Neuronal stem cell (in vitro differentiated cells): ENCODE measurements around the gene ZNF470.

ENCODE experiments used
- DNase-seq: peaks from one replicate; pipeline ENCODE4 v3.0.0-alpha.2; 2013; ENCODE audit warnings: low spot score
- H2AFZ ChIP-seq: one replicate; pipeline ENCODE4 v1.6.1; 2013; ENCODE audit warnings: mild to moderate bottlenecking, low read length, inconsistent platforms
- H2AK5ac ChIP-seq: 2 replicates; pipeline ENCODE4 v1.6.1; 2013; ENCODE audit warnings: low read depth, mild to moderate bottlenecking, inconsistent platforms, low read length, moderate library complexity, mixed read lengths
- H2BK120ac ChIP-seq: 2 replicates; pipeline ENCODE4 v1.6.1; 2013; ENCODE audit warnings: low read depth, mild to moderate bottlenecking, inconsistent platforms, low read length, moderate library complexity, mixed read lengths
- H2BK12ac ChIP-seq: one replicate; pipeline ENCODE4 v1.6.1; 2013; ENCODE audit warnings: low read length, inconsistent platforms
- H2BK15ac ChIP-seq: 2 replicates; pipeline ENCODE4 v1.6.1; 2013; ENCODE audit warnings: mild to moderate bottlenecking, low read length, inconsistent platforms, mixed read lengths
- H2BK5ac ChIP-seq: one replicate; pipeline ENCODE4 v1.6.1; 2013; ENCODE audit warnings: inconsistent platforms, mild to moderate bottlenecking, low read length, moderate library complexity
- H3K14ac ChIP-seq: one replicate; pipeline ENCODE4 v1.6.1; 2013; ENCODE audit warnings: low read length, inconsistent platforms
- H3K18ac ChIP-seq: 2 replicates; pipeline ENCODE4 v1.6.1; 2013; ENCODE audit warnings: low read length, inconsistent platforms
- H3K23ac ChIP-seq: 2 replicates; pipeline ENCODE4 v1.6.1; 2013; ENCODE audit warnings: low read depth, mild to moderate bottlenecking, mixed read lengths, low read length, inconsistent platforms; ENCODE audit not compliant: poor library complexity
- H3K27ac ChIP-seq: replicated peaks from 3 replicates; pipeline ENCODE4 v1.5.1; 2013; ENCODE audit warnings: low read length, inconsistent platforms
- H3K27me3 ChIP-seq, 3 experiments: 2 replicates each; pipeline ENCODE4 v1.6.1; 2013; ENCODE audit warnings: low read length in 3 of 3, mild to moderate bottlenecking in 2 of 3, inconsistent platforms in 1 of 3, low read depth in 1 of 3, mixed read lengths in 1 of 3, moderate library complexity in 1 of 3; ENCODE audit not compliant: control insufficient read depth in 3 of 3, insufficient read depth in 3 of 3
- H3K36me3 ChIP-seq, 2 donors: replicated peaks in 1 of 2; 2 replicates each; pipeline ENCODE4 v1.6.1; 2013; ENCODE audit warnings: low read length in 2 of 2; ENCODE audit not compliant: control insufficient read depth in 2 of 2, insufficient read depth in 2 of 2
- H3K4ac ChIP-seq: 2 replicates; pipeline ENCODE4 v1.6.1; 2013; ENCODE audit warnings: inconsistent platforms, mild to moderate bottlenecking, low read length, moderate library complexity
- H3K4me1 ChIP-seq, 2 donors: 1 replicate in 1 of 2; 2 replicates in 1 of 2; pipeline ENCODE4 v1.6.1; 2013; ENCODE audit warnings: low read length in 2 of 2, low read depth in 1 of 2; ENCODE audit not compliant: control insufficient read depth in 2 of 2, insufficient read depth in 1 of 2
- H3K4me2 ChIP-seq: one replicate; pipeline ENCODE4 v1.6.1; 2013; ENCODE audit warnings: mild to moderate bottlenecking, low read length, inconsistent platforms; ENCODE audit not compliant: insufficient read depth, poor library complexity, severe bottlenecking
- H3K4me3 ChIP-seq, 2 donors: 2 replicates each; pipeline ENCODE4 v1.5.1; 2013; ENCODE audit warnings: low read length in 2 of 2, mild to moderate bottlenecking in 2 of 2, inconsistent platforms in 1 of 2, moderate library complexity in 1 of 2
- H3K79me1 ChIP-seq: one replicate; pipeline ENCODE4 v1.6.1; 2013; ENCODE audit warnings: low read depth, mild to moderate bottlenecking, inconsistent platforms, low read length, moderate library complexity
- H3K9ac ChIP-seq: one replicate; pipeline ENCODE4 v1.6.1; 2013; ENCODE audit warnings: mild to moderate bottlenecking, low read depth, low read length, inconsistent platforms; ENCODE audit not compliant: poor library complexity
- H3K9me3 ChIP-seq, 2 donors: replicated peaks in 1 of 2; 2 replicates each; pipeline versions ENCODE3 to v1.6.1; 2013; ENCODE audit warnings: low read length in 2 of 2, mild to moderate bottlenecking in 2 of 2, inconsistent platforms in 1 of 2, low read depth in 1 of 2, mixed read lengths in 1 of 2, moderate library complexity in 1 of 2; ENCODE audit not compliant: control insufficient read depth in 2 of 2, insufficient read depth in 1 of 2
- H4K8ac ChIP-seq: one replicate; pipeline ENCODE4 v1.6.1; 2013; ENCODE audit warnings: low read depth, mild to moderate bottlenecking, inconsistent platforms, low read length, moderate library complexity
- H4K91ac ChIP-seq: one replicate; pipeline ENCODE4 v1.6.1; 2013; ENCODE audit warnings: low read length, low read depth, mild to moderate bottlenecking, inconsistent platforms; ENCODE audit not compliant: poor library complexity
- WGBS, 2 donors: extraction: QIAGEN DNeasy Blood & Tissue Kit; methylation state at CpG; one replicate each; pipeline ENCODE4 v1.1.7; 2013; ENCODE audit warnings: missing lambda C conversion rate in 2 of 2, mixed read lengths in 1 of 2; ENCODE audit not compliant: insufficient read length in 2 of 2, insufficient replicate concordance in 1 of 2; ENCODE audit errors: extremely low coverage in 2 of 2; 5-methylcytosine and 5-hydroxymethylcytosine counted together

ZNF470 gene

DNA sequence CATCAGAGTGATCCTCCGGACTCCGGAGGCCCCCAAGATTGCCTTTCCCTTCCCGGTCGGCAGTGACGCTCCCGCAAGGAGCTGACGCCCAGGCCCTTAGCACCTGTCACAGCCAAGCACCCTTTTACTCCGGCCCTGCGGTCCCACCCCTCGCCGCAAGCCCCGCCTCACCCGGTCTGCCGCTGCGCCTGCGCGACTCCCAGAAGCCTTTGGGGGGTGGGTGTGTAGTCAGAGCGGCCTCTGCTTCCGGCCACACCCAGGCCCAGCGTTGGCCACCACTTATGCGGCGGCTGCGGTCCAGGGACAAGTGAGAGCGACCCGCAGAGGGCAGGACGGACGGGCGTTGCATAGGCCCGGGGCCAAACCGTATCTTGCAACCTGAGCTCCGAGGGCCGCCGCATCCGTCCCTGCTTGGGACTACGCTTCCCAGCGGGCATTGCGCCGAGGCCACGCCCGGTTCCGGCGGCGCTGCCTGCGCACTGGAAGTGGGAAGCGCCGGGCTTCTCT is 29.0 kb upstream of the ZNF470 start:
- Histone ChIP-seq H2BK5ac (peak overlapping the region; percentile 56), H3K14ac (no peak overlapping the region), H3K27me3 (no peaks in the 10 kb centered on the region), H3K4me2 (peak overlapping the region; percentile 59), H3K4me1 (peaks cover 0 to 5% of the 10 kb centered on the region in 2 donors), H4K91ac (no peak overlapping the region), H3K36me3 (peaks cover 8 to 30% of the 10 kb centered on the region in 2 donors), H3K4ac (no peak overlapping the region), H3K18ac (peak overlapping the region; percentile 97), H3K27ac (peak overlapping the region; percentile 90), H3K23ac (peak overlapping the region; percentile 21), H2BK15ac (no peak overlapping the region), H2BK12ac (no peak overlapping the region), H2BK120ac (peak overlapping the region; percentile 93), H3K79me1 (no peaks in the 10 kb centered on the region), H4K8ac (peak overlapping the region; percentile 70), H2AK5ac (no peak overlapping the region), H3K9ac (peak overlapping the region; percentile 87), H3K4me3 (peak overlapping the region; percentile 90 to 92), H3K9me3 (peaks cover 27 to 72% of the 10 kb centered on the region in 2 donors), H2AFZ (peak overlapping the region; percentile 100)
- no CpG with 5 or more reads among the region's 46 CpGs for WGBS, 2 donors
- DNase-seq: peak; percentile 87

DNA sequence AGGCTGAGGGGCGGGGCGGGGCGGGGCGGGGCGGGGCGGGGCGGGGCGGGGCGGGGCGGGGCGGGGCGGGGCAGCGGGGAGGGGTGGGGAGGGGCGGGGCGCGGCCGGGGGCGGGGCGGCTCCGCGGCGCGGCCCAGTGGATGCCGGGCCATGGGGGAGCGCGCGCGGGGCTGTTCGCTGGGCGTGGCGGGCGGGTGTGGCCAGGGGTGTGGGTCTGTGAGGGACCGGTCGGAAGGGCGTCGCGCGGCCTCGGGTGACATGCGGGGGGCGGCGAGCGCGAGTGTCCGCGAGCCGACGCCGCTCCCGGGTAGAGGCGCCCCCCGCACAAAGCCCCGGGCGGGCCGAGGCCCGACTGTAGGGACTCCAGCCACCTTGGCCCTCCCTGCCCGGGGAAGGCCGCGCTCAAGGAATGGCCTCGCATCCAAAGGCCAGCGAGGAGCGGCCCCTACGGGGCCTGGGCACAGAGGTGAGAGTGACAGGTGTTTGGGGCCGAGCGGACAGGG is 28.5 kb upstream of the ZNF470 start, which contains the start of gene ZFP28:
Gene ZFP28, plus strand, starts transcription at position 188 of the 503 bp plus-strand sequence. Its CDS starts 71 bp downstream, at position 259.
- no peaks in the 10 kb centered on the region for H3K79me1 ChIP-seq
- WGBS, 2 donors: no CpG with 5 or more reads among the region's 65 CpGs
- H3K4me1 ChIP-seq: peaks cover 0 to 5% of the 10 kb centered on the region in 2 donors
- peak within 1 kb of the TSS; percentile 90 for H3K27ac ChIP-seq
- H3K4me2 ChIP-seq: peak within 1 kb of the TSS; percentile 77
- peak within 1 kb of the TSS; percentile 97 for H3K18ac ChIP-seq
- no peaks in the 10 kb centered on the region for H3K27me3 ChIP-seq
- no peak within 1 kb of the TSS for H4K91ac ChIP-seq
- peaks cover 8 to 35% of the 10 kb centered on the region in 2 donors for H3K36me3 ChIP-seq
- H3K4ac ChIP-seq: no peak within 1 kb of the TSS
- no peak within 1 kb of the TSS for H2AK5ac ChIP-seq
- DNase-seq: no peak
- no peak within 1 kb of the TSS for H2BK15ac ChIP-seq
- peak within 1 kb of the TSS; percentile 25 for H3K14ac ChIP-seq
- H3K9ac ChIP-seq: peak within 1 kb of the TSS; percentile 87
- H3K9me3 ChIP-seq: peaks cover 22 to 72% of the 10 kb centered on the region in 2 donors
- peak within 1 kb of the TSS; percentile 56 for H2BK5ac ChIP-seq
- H2BK120ac ChIP-seq: peak within 1 kb of the TSS; percentile 93
- peak within 1 kb of the TSS; percentile 21 for H3K23ac ChIP-seq
- peak within 1 kb of the TSS; percentile 90 to 92 for H3K4me3 ChIP-seq
- H2BK12ac ChIP-seq: no peak within 1 kb of the TSS
- H4K8ac ChIP-seq: peak within 1 kb of the TSS; percentile 70
- peak within 1 kb of the TSS; percentile 100 for H2AFZ ChIP-seq

DNA sequence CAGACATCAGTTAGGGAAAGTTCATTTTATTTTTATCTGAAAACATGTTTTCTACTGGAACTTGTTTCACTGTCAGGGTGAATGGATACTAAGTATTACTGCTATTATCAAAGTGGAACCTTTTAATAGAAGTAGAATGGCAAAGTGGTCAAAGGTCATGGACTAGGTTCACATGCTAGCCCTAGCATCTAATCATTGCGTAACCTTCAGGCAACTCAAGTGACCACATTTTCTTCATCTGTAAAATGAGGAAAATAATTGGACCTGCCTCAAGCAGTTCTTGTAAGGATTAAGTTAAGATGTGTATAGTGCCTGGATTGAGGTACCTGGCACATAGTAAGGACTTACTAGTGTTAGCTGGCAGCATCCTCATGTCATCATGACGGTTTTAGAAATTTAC is 23.5 kb upstream of the ZNF470 start:
- H2BK5ac ChIP-seq: no peak overlapping the region
- H4K8ac ChIP-seq: no peak overlapping the region
- no peaks in the 10 kb centered on the region for H3K79me1 ChIP-seq
- no CpG with 5 or more reads among the region's 2 CpGs for WGBS, 2 donors
- DNase-seq: no peak
- H3K18ac ChIP-seq: no peak overlapping the region
- no peak overlapping the region for H2BK12ac ChIP-seq
- no peak overlapping the region for H3K14ac ChIP-seq
- H3K9me3 ChIP-seq: peaks cover 20 to 91% of the 10 kb centered on the region in 2 donors
- H3K23ac ChIP-seq: no peak overlapping the region
- no peaks in the 10 kb centered on the region for H3K27me3 ChIP-seq
- H3K27ac ChIP-seq: no peak overlapping the region
- H3K9ac ChIP-seq: no peak overlapping the region
- H2BK15ac ChIP-seq: no peak overlapping the region
- no peak overlapping the region for H2AK5ac ChIP-seq
- H4K91ac ChIP-seq: no peak overlapping the region
- no peak overlapping the region for H3K4ac ChIP-seq
- no peak overlapping the region for H2AFZ ChIP-seq
- H3K36me3 ChIP-seq: peaks cover 17 to 83% of the 10 kb centered on the region in 2 donors
- no peak overlapping the region for H3K4me3 ChIP-seq
- H3K4me1 ChIP-seq: peaks cover 0 to 3% of the 10 kb centered on the region in 2 donors
- no peak overlapping the region for H3K4me2 ChIP-seq
- no peak overlapping the region for H2BK120ac ChIP-seq

DNA sequence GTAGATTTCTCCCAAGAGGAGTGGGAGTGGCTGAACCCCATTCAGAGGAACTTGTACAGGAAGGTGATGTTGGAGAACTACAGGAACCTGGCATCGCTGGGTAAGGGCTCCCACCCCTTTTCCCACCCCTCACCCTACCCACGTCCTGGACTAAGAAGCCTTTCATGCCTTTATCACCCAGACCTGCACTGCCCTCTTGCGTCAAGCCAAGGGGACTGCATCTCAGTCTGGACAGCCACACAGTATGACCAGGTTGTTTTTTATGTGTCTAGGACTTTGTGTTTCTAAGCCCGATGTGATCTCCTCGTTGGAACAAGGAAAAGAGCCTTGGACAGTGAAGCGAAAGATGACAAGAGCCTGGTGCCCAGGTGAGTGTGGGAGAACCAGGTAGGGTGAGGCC is 19.7 kb upstream of the ZNF470 start:
- Histone ChIP-seq H2BK15ac (no peak overlapping the region), H3K27ac (no peak overlapping the region), H2AFZ (no peak overlapping the region), H3K4ac (no peak overlapping the region), H4K8ac (no peak overlapping the region), H3K4me1 (no peaks in the 10 kb centered on the region), H3K79me1 (no peaks in the 10 kb centered on the region), H3K4me3 (no peak overlapping the region), H3K9ac (no peak overlapping the region), H3K23ac (no peak overlapping the region), H3K18ac (no peak overlapping the region), H2BK12ac (no peak overlapping the region), H2BK5ac (no peak overlapping the region), H3K36me3 (peaks cover 26 to 94% of the 10 kb centered on the region in 2 donors), H3K9me3 (peaks cover 23 to 94% of the 10 kb centered on the region in 2 donors), H3K14ac (no peak overlapping the region), H2AK5ac (no peak overlapping the region), H4K91ac (no peak overlapping the region), H3K27me3 (no peaks in the 10 kb centered on the region), H2BK120ac (no peak overlapping the region), H3K4me2 (no peak overlapping the region)
- no peak for DNase-seq
- WGBS, 2 donors: no CpG with 5 or more reads among the region's 6 CpGs
